Measurements from ENCODE around the gene MORN3.
A peak's percentile ranks its signal among the peaks of the same experiment; 100 is the strongest.
"Not testable (repeated sequence)": the region's sequence is repeated elsewhere in the genome, so short reads cannot be mapped to it uniquely, and the experiment has no call there.

Gene MORN3

GRCh38 chr12:121637231-121637914 is 32.1 kb downstream of the MORN3 start:
- peak; percentile 27 for DNase-seq

- DNase-seq, result no peak
Observed at GRCh38 chr12:121634836-121635235, 34.6 kb downstream of the MORN3 start.

GRCh38 chr12:121633833-121634196 is 35.6 kb downstream of the MORN3 start:
- DNase-seq, result not testable (repeated sequence)

GRCh38 chr12:121632069-121632970 is 37.1 kb downstream of the MORN3 start:
- no peak for DNase-seq

- no peak for DNase-seq
Observed at GRCh38 chr12:121630791-121631355, 38.6 kb downstream of the MORN3 start.

GRCh38 chr12:121628536-121628935 is 40.9 kb downstream of the MORN3 start:
- DNase-seq, result peak; percentile 14

- peak; percentile 20 for DNase-seq
Observed at GRCh38 chr12:121628037-121628436, 41.4 kb downstream of the MORN3 start.

- peak; percentile 82 for DNase-seq
Observed at GRCh38 chr12:121626853-121627640, 42.4 kb downstream of the MORN3 start.

GRCh38 chr12:121626087-121626852 is 43.2 kb downstream of the MORN3 start, which contains the start of gene ORAI1:
TSS of gene ORAI1 (plus strand) at chr12:121626530.
- DNase-seq, result peak; percentile 95

GRCh38 chr12:121620333-121620891 is 49.0 kb downstream of the MORN3 start:
- DNase-seq, result no peak

- DNase-seq, result no peak
Observed at GRCh38 chr12:121618659-121619233, 50.7 kb downstream of the MORN3 start.

- no peak for DNase-seq
Observed at GRCh38 chr12:121614872-121615467, 54.5 kb downstream of the MORN3 start.

- no peak for DNase-seq
Observed at GRCh38 chr12:121613462-121613861, 56.0 kb downstream of the MORN3 start.

GRCh38 chr12:121611306-121611705 is 58.1 kb downstream of the MORN3 start:
- DNase-seq, result no peak

- no peak for DNase-seq
Observed at GRCh38 chr12:121610239-121611149, 59.0 kb downstream of the MORN3 start.

GRCh38 chr12:121608301-121608700 is 61.2 kb downstream of the MORN3 start:
- no peak for DNase-seq

- no peak for DNase-seq
Observed at GRCh38 chr12:121603581-121603980, 65.9 kb downstream of the MORN3 start.

GRCh38 chr12:121602766-121603165 is 66.7 kb downstream of the MORN3 start:
- no peak for DNase-seq

- DNase-seq, result no peak
Observed at GRCh38 chr12:121600702-121601336, 68.6 kb downstream of the MORN3 start.
